GM21529 (cell line): ENCODE data around the gene OVCH2.
"Not testable (repeated sequence)": the region's sequence is repeated elsewhere in the genome, so short reads cannot be mapped to it uniquely, and the experiment has no call there.

ENCODE experiments used
- ATAC-seq: cut with Tn5 transposase; IDR thresholded peaks from one replicate; pipeline ENCODE4 v1.9.1; 2021; ENCODE audit not compliant: unreplicated experiment

OVCH2 gene

DNA sequence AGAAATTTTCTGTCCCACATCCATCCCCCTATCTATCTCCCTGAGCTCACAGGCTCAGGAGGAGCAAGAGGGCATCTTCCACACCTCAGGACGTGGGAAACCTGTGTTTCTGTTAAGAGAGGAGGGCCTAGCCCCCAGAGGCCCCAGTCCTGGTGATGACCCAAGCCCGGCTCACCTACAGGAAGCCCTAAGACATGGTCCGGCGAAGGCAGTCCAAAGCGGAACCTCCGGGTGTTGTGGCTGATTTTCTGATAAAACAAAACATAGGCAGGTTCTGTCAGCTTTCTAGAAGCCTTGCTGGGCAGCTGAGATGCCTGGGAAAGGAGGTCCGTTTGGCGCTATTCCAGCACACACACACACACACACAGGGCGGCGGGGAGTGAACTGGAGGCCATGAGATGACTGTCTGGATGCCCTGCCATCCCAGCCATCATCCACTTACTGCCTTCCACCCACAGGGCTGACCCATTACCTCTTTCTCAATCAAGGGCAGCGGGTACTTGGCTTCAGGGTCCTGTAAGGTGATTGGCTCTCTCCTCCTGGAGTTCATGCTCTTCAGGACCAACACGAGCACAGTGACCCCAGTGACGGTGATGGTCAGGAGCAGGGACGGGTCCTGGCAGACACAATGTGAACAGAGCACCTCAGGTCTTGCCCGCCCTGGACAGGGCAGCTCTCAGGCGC is 33.9 kb downstream of the OVCH2 start:
- ATAC-seq: peak; percentile 9

DNA sequence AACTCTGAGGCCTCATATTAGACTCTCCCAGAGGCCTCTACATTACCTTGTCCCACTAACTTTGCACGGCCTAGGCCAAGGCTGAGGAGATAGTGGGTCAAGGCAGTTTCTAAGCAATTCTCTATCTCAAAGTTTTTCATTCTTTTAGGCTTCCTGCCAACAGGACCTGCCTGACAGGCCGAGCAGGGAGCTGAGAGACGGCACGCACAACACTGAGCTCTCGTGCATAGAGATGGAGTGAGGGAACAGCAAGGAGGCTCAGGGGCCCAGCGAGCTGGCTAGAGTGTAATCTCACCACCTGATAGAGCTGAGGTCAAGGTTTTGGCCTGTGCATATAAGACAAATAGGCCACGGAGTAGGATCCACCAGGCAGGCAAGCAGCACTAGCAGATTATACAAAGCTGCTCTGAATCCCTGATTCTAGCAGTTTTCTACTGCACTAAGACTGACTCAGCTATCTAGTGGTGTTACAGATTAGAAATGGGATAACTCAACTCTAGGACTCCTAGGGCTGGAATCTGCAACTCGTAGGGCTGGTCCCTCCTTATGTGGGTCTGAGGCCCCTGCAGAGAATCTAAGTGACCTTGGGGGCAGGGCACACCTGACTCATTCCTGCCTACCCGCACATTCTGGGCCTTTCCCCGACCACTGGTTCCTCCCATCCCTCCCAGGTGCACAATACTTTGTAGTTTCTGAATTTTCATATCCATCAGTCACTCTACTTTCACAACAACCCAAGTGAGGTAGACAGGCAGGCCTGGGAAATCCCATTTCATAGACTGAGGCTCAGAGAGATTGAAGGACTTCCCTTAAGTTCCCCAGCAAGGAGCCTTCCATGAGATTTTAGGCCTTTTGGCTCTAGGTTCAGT is 34.7 kb downstream of the OVCH2 start:
- ATAC-seq: peak; percentile 63

DNA sequence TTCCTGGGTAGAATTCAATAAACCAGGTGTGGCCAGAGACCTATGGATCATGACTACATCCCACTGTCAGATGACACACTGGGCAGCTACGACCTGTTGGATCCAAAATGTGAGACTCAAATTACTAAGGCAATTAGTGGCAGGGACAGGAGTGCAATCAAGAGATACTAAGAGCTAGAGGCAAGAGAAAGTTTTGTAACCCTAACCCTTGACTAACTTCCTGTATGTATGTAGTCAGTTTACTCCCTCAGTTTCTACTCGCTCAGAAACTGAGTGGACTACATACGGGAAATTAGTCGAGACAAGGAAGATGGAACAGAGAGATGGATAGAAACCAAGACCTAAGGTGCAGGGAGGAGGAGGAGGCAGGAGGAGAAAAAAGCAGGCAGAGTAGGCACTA is 35.6 kb downstream of the OVCH2 start:
- ATAC-seq: no peak

DNA sequence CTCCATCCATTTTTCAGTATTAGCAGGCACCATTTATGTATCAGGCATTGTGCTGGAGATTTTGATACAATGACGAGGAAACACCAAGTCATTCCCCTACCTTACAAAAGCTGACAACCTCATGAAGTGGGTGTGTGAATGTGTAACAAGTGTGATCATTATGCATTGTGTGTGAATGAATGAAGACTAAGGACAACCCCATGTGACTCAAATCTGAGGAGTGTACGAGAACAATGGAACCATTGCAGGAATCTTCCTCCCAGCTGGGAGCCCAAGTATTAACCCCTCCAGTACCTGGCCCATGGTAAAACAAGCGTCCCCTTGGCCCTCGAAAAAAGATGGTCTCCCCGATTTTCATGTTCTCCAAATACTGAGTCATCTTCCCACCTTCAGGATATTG is 37.4 kb downstream of the OVCH2 start:
- no peak for ATAC-seq

DNA sequence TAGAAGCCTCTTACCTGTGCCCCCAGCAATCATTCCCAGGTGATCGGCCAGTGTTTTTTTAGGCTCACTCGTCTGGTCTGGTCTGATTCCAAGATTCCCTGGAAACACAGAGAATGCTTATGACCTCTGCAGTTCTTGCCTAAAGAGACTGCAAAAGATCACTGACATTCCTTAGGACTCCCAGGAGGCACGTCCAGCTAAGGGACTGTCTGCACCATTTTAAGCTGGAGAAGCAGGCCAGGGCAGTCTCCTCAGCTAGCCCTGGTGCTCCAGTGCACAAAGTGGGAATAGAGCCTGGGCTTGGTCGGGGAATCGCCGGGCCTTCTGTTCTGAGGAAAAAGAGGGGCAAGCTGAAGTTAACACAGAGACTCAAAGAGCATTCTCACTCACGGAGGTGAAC is 37.8 kb downstream of the OVCH2 start:
- no peak for ATAC-seq

DNA sequence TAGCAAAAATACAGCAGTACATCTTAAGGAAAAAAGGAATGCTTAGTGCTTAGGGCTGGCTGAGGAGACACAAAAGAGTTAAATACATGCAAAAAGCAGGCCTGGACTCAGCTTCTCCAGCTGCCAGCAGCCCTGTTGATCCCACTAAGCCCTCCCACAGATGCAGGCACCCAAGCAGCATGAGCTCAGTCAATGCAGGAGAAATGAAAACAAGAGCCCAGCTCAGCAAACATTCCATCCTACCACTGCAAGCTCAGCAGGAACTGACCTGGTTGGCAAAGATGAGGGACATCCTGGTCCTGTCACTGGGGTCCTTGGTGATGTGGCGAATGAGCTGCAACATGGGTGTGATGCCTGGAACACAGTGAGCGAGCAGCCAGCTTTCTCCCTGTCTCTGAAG is 38.8 kb downstream of the OVCH2 start:
- no peak for ATAC-seq

DNA sequence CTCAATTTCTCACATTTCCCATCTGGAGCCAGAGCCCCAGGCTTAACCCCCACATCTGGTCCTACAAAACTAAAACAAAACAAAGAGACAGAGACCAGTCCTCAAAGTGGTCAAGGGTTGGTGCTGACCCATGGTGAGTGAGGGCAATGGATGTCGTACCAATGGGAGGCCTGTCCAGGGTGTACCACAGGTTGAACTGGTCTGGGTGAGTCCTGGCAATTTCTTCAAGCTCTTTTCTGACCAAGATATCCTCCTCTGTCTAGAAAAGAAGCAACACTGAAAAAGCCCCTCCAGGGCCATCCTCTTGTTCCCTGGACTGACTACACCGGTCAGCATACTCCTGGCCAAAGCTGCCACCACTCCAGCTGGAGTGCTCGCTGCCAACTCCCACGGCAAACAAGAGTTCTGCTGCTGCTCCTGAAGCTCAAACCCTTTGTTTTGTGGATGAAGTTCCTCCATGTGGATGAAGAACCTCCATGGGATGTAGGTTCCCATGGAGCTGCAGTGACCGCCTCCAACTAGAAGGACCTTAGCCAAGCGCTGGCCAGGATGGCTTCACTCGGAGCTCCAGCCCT is 39.9 kb downstream of the OVCH2 start:
- no peak for ATAC-seq

DNA sequence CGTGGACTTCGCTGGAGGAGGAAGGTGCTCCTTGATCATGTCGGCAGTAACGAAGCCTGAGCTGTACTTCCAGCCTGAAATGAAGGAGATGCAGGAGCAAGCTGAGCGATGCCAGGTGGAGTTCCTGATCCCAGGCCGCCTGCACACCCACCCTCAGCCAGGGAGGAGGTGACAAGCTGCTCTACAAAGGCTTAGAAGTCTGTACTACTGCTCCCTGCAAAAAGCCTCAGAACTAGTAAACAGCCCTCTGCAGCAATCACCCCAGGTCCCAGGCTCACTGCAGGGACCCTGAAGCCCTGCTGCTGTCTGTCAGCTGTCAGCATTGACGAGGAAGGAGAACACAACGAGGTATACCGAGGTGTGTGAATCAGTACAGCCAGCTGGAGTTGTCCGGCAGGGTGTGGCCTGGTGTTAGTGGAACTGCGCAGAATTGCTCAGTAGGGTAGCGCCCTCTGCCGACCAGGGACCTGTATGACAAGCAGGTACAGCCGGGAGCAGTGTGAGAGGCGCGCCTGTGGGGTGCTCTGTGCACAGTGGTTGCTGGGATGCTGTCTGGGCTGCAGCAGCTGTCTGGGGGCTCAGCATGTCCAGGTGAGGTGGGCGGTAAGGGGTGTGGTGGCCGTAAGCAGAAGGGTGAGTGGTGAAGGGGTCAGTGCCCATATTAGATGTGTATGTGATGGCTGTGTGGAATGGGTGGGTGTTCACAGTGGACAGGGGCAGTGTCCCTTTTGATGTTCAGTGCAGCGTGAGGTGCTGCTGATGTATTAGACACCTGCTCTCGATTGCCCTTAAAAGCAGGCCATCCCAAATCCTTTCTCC is 40.6 kb downstream of the OVCH2 start:
- peak; percentile 99 for ATAC-seq

DNA sequence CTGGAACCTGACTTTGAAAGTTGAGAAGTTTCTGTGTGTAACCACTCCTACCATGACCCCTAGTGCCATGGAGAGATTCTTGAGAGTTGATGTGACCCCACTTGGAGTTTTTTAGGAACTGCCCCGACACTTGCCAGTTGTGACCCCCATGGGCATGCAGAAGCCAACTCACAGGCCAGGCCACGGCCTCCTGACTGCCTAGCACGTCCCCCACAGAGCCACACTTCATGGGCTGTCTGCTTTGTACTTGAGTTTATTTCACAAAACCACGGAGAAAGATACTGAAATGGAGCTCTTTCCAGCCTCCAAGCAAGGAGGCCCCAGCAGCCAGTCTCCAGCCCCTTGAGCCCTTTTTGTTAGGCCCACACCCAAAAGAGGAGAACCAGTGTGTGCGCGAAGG is 41.4 kb downstream of the OVCH2 start:
- no peak for ATAC-seq

DNA sequence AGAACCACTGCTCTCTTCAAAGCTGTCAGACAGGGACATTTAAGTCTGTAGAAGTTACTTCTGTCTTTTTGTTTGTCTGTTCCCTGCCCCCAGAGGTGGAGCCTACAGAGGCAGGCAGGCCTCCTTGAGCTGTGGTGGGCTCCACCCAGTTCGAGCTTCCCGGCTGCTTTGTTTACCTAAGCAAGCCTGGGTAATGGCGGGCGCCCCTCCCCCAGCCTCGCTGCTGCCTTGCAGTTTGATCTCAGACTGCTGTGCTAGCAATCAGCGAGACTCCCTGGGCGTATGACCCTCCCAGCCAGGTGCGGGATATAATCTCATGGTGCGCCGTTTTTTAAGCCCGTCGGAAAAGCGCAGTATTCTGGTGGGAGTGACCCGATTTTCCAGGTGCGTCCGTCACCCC is 42.7 kb downstream of the OVCH2 start:
- ATAC-seq: not testable (repeated sequence)

DNA sequence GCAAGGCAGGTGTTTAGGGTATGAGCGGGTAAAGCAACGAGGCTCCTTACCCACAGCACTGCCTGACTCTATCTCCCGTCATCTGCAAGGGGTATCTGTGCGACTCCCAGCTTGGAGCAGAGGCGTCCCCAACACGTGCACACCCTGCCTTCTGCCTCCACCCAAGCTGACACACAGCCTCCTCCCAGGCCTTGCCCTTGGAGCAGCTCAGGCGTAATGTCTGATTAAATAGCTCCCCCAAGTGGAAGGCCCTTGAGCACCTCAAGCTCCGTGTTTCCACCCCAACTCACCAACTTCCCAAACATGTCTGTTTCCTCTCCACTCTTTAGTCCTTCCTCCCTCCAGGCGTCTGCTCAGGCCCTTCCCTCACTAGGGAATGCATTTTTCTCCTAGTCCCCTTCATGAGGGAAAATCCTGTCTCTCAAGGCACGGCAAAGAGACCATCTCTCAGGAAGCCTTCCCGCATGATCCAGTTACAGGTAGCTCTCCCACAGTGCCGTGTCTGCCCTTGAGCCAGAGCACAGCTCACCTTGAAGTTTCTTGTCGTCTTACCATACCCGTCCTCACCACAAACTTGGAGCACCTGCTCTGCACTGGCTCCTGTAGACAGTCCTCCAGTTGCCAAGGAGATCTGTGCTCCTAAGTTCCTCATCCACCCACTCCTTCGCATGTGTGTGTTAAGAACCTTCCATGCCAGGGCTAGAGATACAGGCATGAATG is 48.8 kb downstream of the OVCH2 start:
- no peak for ATAC-seq

DNA sequence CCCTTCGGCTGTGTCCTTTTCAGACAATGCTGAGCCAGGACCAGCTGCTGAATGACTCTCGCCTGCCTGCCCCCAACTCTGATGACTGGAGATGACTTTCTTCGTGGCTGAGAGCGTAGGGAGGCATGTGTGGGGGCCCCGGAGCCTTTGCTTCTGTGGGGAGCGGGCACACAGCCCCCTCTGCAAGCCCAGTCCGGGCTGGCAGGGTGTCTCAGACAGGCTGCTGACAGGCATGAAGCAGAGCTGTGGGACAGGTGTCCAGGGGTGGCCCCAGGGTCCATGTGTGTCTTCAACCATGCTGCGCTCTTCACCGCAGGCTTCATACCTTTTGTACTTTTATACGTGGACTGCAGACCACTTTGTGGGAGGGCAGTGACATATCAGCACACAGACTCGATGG is 49.6 kb downstream of the OVCH2 start:
- ATAC-seq: no peak

DNA sequence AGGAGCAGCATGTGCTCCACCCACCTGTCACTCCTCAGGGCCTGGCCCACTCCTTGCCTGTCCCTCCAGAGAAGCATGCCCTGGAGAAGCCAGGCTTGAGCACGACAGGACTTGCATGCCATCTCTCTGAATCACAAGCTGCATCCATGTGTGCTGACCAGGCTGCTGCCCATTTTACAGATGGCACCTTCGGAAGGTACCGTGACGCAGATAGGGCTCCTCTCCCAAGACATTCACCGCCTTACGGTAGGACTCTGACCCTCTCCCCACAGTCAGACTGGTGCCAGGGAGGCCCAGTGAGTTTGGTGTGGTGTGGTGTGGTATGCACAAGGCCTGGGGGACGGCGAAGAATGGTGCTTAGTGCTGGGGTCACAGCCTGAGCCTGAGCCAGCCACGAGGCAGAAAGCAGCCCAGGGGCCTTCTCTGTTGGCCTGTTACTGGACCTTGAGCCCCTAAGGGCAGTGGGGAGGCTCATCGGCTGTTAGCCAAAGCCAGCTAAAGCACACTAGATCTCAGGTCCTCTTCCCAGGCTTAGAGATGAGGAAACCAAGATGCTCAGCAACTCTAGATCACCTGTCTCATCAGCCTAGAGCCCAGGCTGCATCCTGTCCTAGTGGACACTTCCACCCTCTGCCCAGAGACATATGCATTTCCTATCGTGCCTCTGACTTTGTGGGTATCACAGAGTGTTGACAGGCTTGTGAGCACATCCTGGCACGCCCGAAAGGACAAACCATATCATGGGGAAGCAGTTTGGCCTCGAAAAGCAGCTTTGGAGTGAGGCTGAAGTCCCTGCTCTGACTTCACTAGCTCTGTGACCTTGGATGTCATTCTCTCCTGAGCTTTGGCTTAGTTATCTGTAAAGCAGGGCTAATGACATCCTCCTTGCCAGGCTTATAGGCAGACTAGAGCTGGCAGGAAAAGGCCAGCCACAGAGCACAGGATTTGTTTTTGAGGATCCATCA is 50.7 kb downstream of the OVCH2 start:
- ATAC-seq: no peak

DNA sequence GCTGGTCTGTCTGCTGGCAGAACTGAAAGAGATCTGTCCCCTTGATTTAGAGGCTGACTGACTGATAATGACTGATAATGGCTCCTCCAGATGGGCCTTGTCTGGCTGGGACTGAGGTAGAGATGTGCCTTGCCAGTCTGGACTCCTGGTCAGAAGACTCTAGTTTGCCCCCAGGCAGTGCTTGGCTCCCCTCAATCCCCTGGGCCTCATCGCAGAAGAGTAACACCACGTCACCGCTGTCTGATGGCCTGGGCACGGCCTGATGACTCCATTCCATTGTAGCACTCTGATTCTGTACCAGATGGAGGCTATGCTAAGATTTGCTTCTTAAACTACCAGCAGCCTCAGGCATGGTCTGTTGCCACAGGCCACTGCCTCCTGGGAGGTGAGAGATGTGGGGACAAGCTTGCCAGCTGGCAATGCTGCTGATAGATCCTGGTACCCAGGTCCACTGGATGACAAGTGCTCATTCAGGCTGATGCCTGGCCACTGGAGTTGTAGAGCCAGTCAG is 52.0 kb downstream of the OVCH2 start:
- no peak for ATAC-seq

DNA sequence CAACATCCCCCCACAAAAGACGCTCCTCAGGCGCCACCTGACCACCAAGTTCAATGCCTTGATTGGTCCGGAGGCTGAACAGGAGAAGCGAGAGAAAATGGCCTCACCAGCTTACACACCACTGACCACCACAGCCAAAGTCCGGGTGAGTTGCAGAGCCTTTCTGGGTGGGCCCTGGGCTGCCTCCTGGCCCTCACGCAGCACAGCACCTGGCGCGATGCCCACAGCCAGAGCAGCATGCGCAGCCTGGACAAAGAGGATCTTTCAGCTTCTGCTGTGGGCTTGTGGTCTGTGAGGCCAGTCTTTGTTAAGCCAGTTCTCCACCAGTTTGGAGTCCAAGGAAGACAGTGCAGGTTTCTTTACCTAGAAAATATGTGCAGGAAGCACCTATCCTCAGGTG is 54.6 kb downstream of the OVCH2 start:
- ATAC-seq: no peak

DNA sequence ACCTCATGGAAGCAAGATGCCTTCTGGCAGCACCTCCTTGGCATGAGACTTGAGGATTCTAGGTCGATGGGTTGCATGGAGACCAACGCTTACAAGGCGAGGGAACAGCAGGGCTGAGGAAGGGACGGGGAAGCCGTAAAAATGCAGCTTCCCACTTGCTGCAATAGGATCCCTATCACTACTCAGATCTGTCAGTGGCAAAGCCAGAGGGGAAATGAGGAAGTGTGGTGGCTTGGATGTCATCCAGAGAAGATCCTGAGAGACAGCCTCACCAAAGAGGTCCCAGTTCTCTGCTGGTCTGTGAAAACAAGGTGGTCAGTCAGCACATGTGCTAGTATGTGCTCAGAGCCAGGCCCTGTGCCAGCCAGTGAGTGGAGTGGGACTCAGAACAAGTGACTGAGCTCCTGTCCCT is 55.1 kb downstream of the OVCH2 start:
- no peak for ATAC-seq

DNA sequence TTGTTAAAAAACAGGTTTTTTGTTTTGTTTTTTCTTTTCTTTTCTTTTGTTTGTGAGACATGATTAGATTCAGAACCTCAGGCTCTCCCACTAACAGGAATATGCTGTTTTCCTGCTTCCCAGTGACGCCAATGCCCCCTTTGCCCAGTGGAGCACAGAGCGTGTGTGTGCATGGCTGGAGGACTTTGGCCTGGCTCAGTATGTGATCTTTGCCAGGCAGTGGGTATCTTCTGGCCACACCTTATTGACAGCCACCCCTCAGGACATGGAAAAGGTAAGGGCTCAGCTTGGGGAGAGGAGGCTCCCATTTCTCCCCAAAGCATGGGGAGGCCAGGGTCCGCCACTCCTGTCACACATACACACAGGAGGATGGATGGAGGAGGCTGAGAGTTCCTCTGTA is 58.0 kb downstream of the OVCH2 start:
- ATAC-seq: no peak

DNA sequence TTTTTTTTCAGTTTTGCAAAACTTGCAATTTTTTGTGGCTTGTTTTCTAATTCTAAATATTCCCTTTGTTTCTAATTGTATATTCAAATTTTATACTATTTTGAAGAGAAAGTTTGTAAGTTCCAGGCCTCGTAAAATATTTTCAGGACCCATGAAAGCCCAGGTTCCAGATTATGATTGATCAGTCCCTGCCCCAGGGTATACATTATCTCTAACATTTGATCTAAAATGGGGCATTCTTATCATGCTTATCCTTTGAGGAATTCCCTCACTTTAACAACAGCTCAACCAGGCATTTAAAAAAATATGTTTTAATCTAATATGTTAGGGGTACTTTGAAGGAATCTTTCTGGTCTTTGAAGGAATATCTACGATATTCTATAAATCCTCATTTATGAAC is 59.4 kb downstream of the OVCH2 start:
- ATAC-seq: no peak

DNA sequence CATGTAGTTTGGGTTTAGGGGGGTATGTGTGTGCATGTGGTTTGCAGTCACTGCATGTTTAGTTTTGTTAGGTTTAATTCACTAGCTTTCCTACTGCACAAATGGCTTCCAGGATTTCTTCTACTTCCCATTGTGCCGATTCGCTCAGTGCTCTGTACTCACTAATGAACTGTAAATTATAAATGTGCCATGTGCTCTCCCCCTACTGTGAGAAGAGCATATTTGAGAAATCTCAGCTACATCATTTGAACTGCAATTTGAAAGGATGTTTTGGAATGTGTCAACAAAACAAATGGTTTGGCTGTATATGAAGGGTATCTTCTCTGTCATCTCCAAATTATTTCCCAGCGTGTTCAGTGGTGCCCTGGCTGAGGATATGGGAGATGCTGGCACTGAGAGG is 61.1 kb downstream of the OVCH2 start:
- no peak for ATAC-seq
